Measurements from ENCODE around the gene DAPL1.

The DAPL1 gene

GRCh38 chr2:158805255-158805654, 10.1 kb downstream of the DAPL1 start:
- H3K9ac ChIP-seq (ENCODE audit: insufficient read length): no peak overlapping the region
- no peak overlapping the region for H3K27ac ChIP-seq
- H3K9me3 ChIP-seq (ENCODE audit: low read depth, low read length): no peaks in the 10 kb centered on the region
- no peak overlapping the region for H3K4me3 ChIP-seq
- TF ChIP-seq EZH2 (IDR thresholded peaks at IDR 0.05) (no peak), FOXP2 (optimal IDR thresholded peaks at IDR 0.05; ENCODE audit: control extremely low read depth, extremely low read length, insufficient read depth) (no peak), POLR2AphosphoS5 (IDR thresholded peaks at IDR 0.05; ENCODE audit: borderline replicate concordance, low read depth, low read length) (no peak)
- no peaks in the 10 kb centered on the region for H3K36me3 ChIP-seq (ENCODE audit: insufficient read depth, low read length)
- no peak for DNase-seq (ENCODE audit: low read depth, low spot score)

DNA sequence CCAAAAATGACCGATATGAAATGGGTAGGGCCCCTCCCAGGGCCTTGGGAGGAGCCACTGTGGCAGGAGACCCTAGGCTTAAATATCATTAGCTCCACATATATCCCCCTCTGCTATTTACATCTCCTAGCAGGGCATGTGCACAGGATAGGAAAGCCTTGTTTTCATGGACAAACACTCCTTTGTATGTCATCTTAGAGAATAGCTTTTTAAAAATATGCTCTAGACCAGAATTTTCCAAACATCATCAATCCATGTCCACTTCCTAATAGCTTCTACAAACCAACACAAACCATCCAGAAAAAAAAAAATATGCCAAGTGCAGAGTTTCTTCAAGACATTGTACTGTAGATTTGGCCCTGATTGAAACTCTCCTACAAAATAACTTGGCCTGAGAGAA, 10.8 kb downstream of the DAPL1 start:
- no peak for DNase-seq (ENCODE audit: low read depth, low spot score)
- no peak overlapping the region for H3K27ac ChIP-seq
- TF ChIP-seq EZH2 (IDR thresholded peaks at IDR 0.05) (no peak), FOXP2 (optimal IDR thresholded peaks at IDR 0.05; ENCODE audit: control extremely low read depth, extremely low read length, insufficient read depth) (no peak), POLR2AphosphoS5 (IDR thresholded peaks at IDR 0.05; ENCODE audit: borderline replicate concordance, low read depth, low read length) (no peak)

DNA sequence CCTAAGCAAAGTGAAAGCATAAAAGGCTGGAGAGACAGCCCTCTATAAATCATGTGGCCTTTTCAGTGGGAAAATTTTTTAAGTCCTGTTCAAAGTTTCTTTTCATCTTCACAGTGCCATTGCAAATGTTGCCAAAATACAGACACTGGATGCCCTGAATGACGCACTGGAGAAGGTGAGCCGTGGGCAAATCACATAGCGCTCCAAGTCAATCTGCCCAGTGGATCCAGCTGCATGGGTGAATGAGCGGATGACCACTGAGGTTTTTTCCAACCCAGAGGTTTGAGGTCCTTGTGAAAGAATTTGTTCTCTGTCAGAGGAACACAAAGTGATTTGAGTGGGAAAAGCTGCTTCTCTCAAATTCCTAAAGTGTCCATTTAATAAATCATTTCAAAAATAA, 11.8 kb downstream of the DAPL1 start:
- H3K9ac ChIP-seq (ENCODE audit: insufficient read length): no peak overlapping the region
- H3K36me3 ChIP-seq (ENCODE audit: insufficient read depth, low read length): no peaks in the 10 kb centered on the region
- no peaks in the 10 kb centered on the region for H3K9me3 ChIP-seq (ENCODE audit: low read depth, low read length)
- DNase-seq (ENCODE audit: low read depth, low spot score): no peak
- H3K27ac ChIP-seq: no peak overlapping the region
- no peak for TF ChIP-seq EZH2 (IDR thresholded peaks at IDR 0.05)
- no peak for TF ChIP-seq POLR2AphosphoS5 (IDR thresholded peaks at IDR 0.05; ENCODE audit: borderline replicate concordance, low read depth, low read length)
- no peak for TF ChIP-seq FOXP2 (optimal IDR thresholded peaks at IDR 0.05; ENCODE audit: control extremely low read depth, extremely low read length, insufficient read depth)
- H3K4me3 ChIP-seq: no peak overlapping the region

More for the DNA sequence above, 10.8 kb downstream of the DAPL1 start:
- no peaks in the 10 kb centered on the region for H3K36me3 ChIP-seq (ENCODE audit: insufficient read depth, low read length)
- no peak overlapping the region for H3K4me3 ChIP-seq
- no peaks in the 10 kb centered on the region for H3K9me3 ChIP-seq (ENCODE audit: low read depth, low read length)
- no peak overlapping the region for H3K9ac ChIP-seq (ENCODE audit: insufficient read length)

DNA sequence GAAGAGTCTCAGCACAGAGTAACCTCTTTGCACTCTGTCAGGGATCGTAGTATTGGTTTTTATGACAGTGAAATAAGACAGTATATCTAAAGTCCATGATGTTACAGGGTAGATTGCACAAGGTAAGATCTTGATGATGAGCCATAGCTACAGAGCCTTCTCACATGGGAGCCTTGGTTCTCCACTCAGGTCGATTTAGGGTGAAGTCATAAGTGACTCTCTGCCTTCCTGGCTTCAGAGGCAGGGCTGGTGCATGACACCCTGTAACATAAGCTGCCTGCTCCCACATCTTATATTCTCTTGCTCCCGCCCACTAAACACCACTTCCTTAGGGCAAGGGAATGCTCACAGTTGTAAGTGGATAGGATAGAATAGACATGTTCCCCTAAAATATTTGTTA, 13.3 kb downstream of the DAPL1 start:
- no peak for TF ChIP-seq EZH2 (IDR thresholded peaks at IDR 0.05)
- no peak for TF ChIP-seq POLR2AphosphoS5 (IDR thresholded peaks at IDR 0.05; ENCODE audit: borderline replicate concordance, low read depth, low read length)
- no peak for TF ChIP-seq FOXP2 (optimal IDR thresholded peaks at IDR 0.05; ENCODE audit: control extremely low read depth, extremely low read length, insufficient read depth)
- Histone ChIP-seq H3K36me3 (ENCODE audit: insufficient read depth, low read length) (no peaks in the 10 kb centered on the region), H3K4me3 (no peak overlapping the region), H3K27ac (no peak overlapping the region), H3K9ac (ENCODE audit: insufficient read length) (no peak overlapping the region), H3K9me3 (ENCODE audit: low read depth, low read length) (no peaks in the 10 kb centered on the region)
- DNase-seq (ENCODE audit: low read depth, low spot score): no peak

DNA sequence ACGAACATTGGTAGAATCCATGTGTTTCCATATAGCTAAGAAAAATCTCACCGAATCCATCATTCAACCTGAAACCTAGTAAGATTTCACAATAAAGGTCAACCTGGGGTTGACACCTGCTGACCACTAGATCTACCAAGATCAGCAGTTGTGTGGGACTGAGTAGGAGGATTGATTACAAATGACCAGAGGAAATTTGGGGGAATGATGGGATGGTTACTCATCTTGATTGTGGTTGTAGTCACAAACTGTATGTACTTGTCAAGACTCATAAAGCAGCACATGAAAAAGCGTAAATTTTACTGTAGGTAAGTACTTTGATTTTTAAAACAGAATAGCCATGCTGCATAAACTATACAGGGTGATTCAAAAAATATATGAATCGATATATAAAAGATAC, 14.7 kb downstream of the DAPL1 start:
- H3K4me3 ChIP-seq: no peak overlapping the region
- H3K9ac ChIP-seq (ENCODE audit: insufficient read length): no peak overlapping the region
- H3K9me3 ChIP-seq (ENCODE audit: low read depth, low read length): no peaks in the 10 kb centered on the region
- no peaks in the 10 kb centered on the region for H3K36me3 ChIP-seq (ENCODE audit: insufficient read depth, low read length)
- H3K27ac ChIP-seq: no peak overlapping the region
- TF ChIP-seq EZH2 (IDR thresholded peaks at IDR 0.05): no peak
- TF ChIP-seq POLR2AphosphoS5 (IDR thresholded peaks at IDR 0.05; ENCODE audit: borderline replicate concordance, low read depth, low read length): no peak
- no peak for TF ChIP-seq FOXP2 (optimal IDR thresholded peaks at IDR 0.05; ENCODE audit: control extremely low read depth, extremely low read length, insufficient read depth)
- DNase-seq (ENCODE audit: low read depth, low spot score): no peak

- no peak overlapping the region for H3K27ac ChIP-seq
- no peak overlapping the region for H3K9ac ChIP-seq (ENCODE audit: insufficient read length)
- H3K4me3 ChIP-seq: no peak overlapping the region
- DNase-seq (ENCODE audit: low read depth, low spot score): no peak
- no peaks in the 10 kb centered on the region for H3K9me3 ChIP-seq (ENCODE audit: low read depth, low read length)
- TF ChIP-seq POLR2AphosphoS5 (IDR thresholded peaks at IDR 0.05; ENCODE audit: borderline replicate concordance, low read depth, low read length) (no peak), FOXP2 (optimal IDR thresholded peaks at IDR 0.05; ENCODE audit: control extremely low read depth, extremely low read length, insufficient read depth) (no peak), EZH2 (IDR thresholded peaks at IDR 0.05) (no peak)
- H3K36me3 ChIP-seq (ENCODE audit: insufficient read depth, low read length): no peaks in the 10 kb centered on the region
Measured at GRCh38 chr2:158810731-158811460, 15.8 kb downstream of the DAPL1 start.

DNA sequence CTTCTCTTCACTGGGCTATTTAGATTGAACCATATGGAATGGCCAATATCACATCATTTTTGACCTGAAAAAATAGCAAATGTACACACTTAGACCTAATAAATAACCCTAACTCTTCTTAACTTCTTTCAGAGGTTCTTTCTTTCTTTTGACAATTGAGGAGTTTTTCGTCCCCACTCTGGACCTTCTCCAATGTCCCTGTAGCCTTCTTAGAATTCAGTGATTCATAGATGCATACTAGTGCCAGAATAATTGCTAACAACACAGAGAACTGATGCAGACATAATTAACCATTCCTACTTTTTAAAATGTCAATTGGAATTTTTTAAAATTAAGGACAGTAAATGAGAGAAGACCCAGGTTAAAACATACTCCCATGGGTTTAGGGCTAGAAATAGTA, 20.0 kb downstream of the DAPL1 start:
- Histone ChIP-seq H3K36me3 (ENCODE audit: insufficient read depth, low read length) (no peaks in the 10 kb centered on the region), H3K9ac (ENCODE audit: insufficient read length) (no peak overlapping the region), H3K4me3 (no peak overlapping the region), H3K9me3 (ENCODE audit: low read depth, low read length) (no peaks in the 10 kb centered on the region), H3K27ac (no peak overlapping the region)
- DNase-seq (ENCODE audit: low read depth, low spot score): no peak
- TF ChIP-seq POLR2AphosphoS5 (IDR thresholded peaks at IDR 0.05; ENCODE audit: borderline replicate concordance, low read depth, low read length) (no peak), EZH2 (IDR thresholded peaks at IDR 0.05) (no peak), FOXP2 (optimal IDR thresholded peaks at IDR 0.05; ENCODE audit: control extremely low read depth, extremely low read length, insufficient read depth) (no peak)

- no peak for TF ChIP-seq FOXP2 (optimal IDR thresholded peaks at IDR 0.05; ENCODE audit: control extremely low read depth, extremely low read length, insufficient read depth)
- no peak for TF ChIP-seq EZH2 (IDR thresholded peaks at IDR 0.05)
- TF ChIP-seq POLR2AphosphoS5 (IDR thresholded peaks at IDR 0.05; ENCODE audit: borderline replicate concordance, low read depth, low read length): no peak
- Histone ChIP-seq H3K9ac (ENCODE audit: insufficient read length) (no peak overlapping the region), H3K36me3 (ENCODE audit: insufficient read depth, low read length) (no peaks in the 10 kb centered on the region), H3K9me3 (ENCODE audit: low read depth, low read length) (no peaks in the 10 kb centered on the region), H3K27ac (no peak overlapping the region), H3K4me3 (no peak overlapping the region)
- DNase-seq (ENCODE audit: low read depth, low spot score): no peak
Measured at GRCh38 chr2:158815658-158816057, 20.5 kb downstream of the DAPL1 start.

DNA sequence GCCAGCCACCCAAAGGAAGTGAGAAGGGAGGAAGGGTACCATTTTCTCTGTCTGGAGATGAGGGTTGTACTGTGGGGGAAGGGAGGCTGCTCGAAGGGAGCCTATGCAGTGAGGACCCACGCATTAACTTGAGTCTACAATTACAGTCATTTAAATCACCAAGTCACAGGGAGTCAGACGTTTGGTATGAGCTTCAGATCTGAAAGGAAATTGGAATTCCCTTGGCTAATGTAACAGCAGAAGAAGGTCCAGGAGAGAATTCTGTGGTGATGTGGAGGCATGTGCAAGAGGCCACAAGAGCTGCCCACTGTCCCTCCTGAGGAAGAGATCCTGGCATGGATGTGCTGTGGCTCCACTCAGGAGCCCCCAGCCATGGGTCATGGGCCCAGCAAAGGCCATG, 22.5 kb downstream of the DAPL1 start:
- no peak overlapping the region for H3K9ac ChIP-seq (ENCODE audit: insufficient read length)
- no peaks in the 10 kb centered on the region for H3K9me3 ChIP-seq (ENCODE audit: low read depth, low read length)
- H3K4me3 ChIP-seq: no peak overlapping the region
- H3K36me3 ChIP-seq (ENCODE audit: insufficient read depth, low read length): no peaks in the 10 kb centered on the region
- no peak for TF ChIP-seq FOXP2 (optimal IDR thresholded peaks at IDR 0.05; ENCODE audit: control extremely low read depth, extremely low read length, insufficient read depth)
- TF ChIP-seq POLR2AphosphoS5 (IDR thresholded peaks at IDR 0.05; ENCODE audit: borderline replicate concordance, low read depth, low read length): no peak
- no peak for TF ChIP-seq EZH2 (IDR thresholded peaks at IDR 0.05)
- no peak overlapping the region for H3K27ac ChIP-seq
- DNase-seq (ENCODE audit: low read depth, low spot score): no peak
